GM10847 (cell line): Measurements from ENCODE around the gene SLC38A1.

Experiments used
- POLR2A ChIP-seq: IDR thresholded peaks from 2 replicates; pipeline ENCODE4 v1.6.1; 2011; ENCODE audit not compliant: insufficient read length; ENCODE audit errors: extremely low read depth

The SLC38A1 gene

GRCh38 chr12:46266869-46267574 is 1.8 kb downstream of the SLC38A1 start:
- TF ChIP-seq POLR2A = peak; percentile 17

GRCh38 chr12:46266382-46266791 is 2.5 kb downstream of the SLC38A1 start:
- TF ChIP-seq POLR2A = no peak

DNA sequence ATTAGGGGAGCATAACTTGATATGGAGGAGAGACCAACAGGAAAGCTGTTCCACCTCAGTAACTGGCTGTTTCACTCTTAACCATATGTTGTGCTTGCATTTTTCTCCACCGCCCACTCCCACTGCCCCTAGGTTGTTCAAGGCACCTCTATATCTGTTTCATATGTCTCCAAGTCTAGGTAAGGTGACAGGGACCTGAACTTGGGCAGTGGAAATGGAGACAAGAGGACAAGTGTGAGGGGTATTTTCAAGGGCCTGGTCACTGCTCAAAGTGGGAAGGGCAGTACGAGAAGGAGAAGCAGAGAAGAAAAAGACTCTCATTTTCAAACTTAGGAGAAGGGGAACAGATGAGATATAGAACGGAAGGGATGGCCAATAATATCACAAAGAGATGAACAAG is 3.1 kb downstream of the SLC38A1 start:
- TF ChIP-seq POLR2A = no peak

- no peak for TF ChIP-seq POLR2A
These were observed 3.7 kb downstream of the SLC38A1 start for GRCh38 chr12:46265102-46265501.

GRCh38 chr12:46264057-46264456 is 4.8 kb downstream of the SLC38A1 start:
- no peak for TF ChIP-seq POLR2A

GRCh38 chr12:46263140-46264016 is 5.5 kb downstream of the SLC38A1 start:
- TF ChIP-seq POLR2A = no peak

DNA sequence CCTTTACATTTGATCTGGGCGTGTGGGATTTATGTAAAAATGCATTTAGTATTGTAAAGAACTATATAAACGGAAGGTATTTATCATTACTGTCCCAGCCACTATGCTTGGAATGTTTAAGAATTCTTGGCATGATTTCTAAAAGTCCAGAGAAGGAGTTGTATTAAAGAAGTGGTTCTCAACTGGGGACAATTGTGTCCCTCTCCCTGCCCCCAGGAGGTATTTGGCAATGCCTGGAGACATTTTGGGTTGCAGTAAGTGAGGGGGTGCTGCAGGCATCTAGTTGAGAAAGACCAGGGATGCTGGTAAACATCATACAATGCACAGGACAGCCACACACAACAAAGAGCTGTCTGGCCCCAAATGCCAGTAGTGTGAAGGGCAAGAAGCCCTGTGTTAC is 7.2 kb downstream of the SLC38A1 start:
- no peak for TF ChIP-seq POLR2A

- TF ChIP-seq POLR2A = no peak
These were observed 7.8 kb downstream of the SLC38A1 start for GRCh38 chr12:46260913-46261476.

DNA sequence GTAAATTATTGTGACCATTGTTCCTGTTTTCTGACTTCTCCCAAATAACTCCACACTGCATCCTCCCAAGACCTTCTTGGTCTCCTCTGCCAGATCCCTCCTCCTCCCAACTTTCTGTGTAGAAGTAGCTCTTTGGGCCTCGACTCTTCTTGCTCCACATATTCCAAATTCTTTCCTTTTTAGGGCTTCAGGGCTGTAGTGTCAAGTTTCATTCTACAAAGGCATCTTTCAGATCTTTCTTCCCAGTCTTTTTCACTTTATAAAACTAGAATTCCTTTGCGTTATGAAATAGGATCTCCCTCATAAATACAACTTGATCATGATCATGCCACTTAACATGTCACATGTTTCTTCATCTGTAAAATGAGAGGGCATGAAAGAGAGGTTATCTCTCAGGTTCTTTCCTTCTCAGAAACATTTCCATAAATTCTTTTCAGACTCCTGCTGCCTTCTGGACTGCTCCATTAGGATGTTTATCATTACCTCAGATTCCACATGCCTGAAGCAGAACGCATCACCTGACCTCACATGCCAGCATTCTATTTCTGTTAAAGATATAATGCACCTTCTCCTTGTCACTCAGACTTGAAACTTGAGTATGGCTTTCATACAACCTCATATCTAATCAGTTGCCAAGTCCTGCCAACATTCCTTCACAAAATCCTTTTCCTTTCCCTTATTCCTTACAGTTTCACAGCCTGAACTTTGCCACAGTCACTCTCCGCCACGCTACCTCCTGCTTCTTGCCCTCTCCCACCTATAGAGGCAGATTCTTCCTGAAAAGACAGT is 8.5 kb downstream of the SLC38A1 start:
- no peak for TF ChIP-seq POLR2A

DNA sequence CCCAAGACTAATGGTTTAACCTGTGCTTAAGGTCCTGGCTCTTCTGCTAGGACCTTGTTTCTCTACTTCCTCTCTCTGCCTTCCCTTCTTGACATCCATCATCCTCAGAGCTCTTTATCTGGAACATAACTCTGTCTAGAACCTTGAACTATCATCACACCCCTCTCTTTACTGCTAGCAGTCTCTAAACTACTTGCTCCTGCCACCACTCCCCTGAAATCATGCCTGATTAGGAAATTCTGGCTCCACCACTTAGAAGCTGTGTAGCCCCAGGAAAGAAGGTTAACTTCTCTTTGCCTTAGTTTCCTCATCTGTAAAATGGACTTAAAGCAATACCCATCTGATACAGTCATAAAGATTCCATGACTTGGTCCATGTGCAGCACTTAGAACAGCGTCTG is 9.1 kb downstream of the SLC38A1 start:
- no peak for TF ChIP-seq POLR2A

DNA sequence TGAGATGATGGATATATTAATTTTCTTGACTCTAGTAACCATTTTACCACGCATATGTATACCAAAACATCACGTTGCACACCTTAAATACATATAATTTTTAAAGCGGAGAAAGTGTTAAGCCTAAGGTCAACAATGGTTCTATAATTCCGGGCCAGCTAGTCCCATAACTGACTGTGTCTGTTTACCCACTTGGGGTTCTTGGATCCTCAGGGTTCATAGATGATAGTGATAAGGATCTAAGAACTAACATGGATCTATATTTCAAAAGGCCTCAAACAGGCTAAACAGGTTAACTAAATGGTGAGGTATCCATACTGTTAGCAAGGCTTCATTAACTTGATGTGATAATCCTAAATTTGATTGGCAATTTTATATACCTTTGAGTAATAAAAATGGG is 9.8 kb downstream of the SLC38A1 start:
- TF ChIP-seq POLR2A = no peak

DNA sequence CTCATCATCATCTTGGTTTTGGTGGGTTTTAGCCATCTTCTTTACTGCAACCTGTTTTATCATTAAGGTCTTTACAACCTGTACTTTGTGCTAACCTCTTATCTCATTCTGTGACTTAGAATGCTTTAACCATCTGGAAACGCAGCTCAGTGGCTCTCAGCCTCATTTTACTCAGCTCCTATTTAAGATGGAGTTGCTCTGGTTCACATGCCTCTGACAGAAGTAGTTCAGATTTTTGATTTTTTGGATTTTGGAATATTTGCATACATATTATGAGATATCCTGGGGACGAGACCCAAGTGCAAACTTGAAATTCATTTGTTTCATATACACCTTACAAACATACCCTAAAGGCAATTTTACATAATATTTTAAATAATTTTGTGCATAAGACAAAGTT is 10.7 kb downstream of the SLC38A1 start:
- no peak for TF ChIP-seq POLR2A

DNA sequence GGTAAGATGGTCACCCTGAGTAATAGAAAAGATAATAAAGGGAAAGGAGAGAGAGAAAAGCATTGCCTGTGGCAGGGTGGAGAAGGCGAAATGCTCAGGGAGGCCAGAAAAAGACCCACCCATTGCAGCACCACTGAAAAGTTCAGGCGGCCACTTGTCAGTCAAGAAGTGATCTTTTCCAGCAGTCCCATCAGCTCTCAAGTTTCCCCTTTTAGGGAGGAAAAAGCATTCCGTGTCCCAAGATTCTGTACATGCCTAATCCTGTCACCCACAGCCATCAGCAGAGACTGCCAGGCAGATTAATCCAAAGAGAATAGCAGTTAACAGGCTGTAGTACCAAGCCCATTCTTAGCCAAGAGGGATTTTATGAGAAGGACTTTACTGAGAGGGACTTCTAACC is 11.9 kb downstream of the SLC38A1 start:
- TF ChIP-seq POLR2A = no peak

GRCh38 chr12:46253544-46254162 is 15.2 kb downstream of the SLC38A1 start:
- TF ChIP-seq POLR2A = no peak
